Adrenal gland (tissue), 12 donors: ENCODE results near the gene HCRTR1. TPM values are rescaled to one million over a fixed set of nuclear protein-coding genes. Genes with fewer than 3 reads are reported as not detected.

Source experiments
- DNase-seq, 7 donors: peaks; one replicate each; pipeline ENCODE4 v3.0.0-alpha.2; 2019 to 2020
- H3K27ac ChIP-seq, 5 donors: fragments of 200-600 bp; sonication (generic) in 4 of 5; 1 replicate in 3 of 5; 2 replicates in 2 of 5; pipeline versions ENCODE4 v1.5.1 to v1.8.0; 2016 to 2020; ENCODE audit warnings: mild to moderate bottlenecking in 1 of 5
- H3K27me3 ChIP-seq: fragments of 200-600 bp; 2 replicates; pipeline ENCODE4 v1.8.0; 2021
- H3K36me3 ChIP-seq, 2 donors: fragments of 200-600 bp; replicated peaks in 1 of 2; 1 replicate in 1 of 2; 2 replicates in 1 of 2; pipeline versions ENCODE4 v1.5.1 to v1.8.0; 2018 to 2022
- H3K4me1 ChIP-seq, 2 donors: fragments of 200-600 bp; replicated peaks in 1 of 2; 1 replicate in 1 of 2; 2 replicates in 1 of 2; pipeline versions ENCODE4 v1.5.1 to v1.8.0; 2018 to 2021
- H3K4me3 ChIP-seq, 4 donors: fragments of 200-600 bp; sonication (generic) in 3 of 4; one replicate each; pipeline ENCODE4 v1.5.1; 2016 to 2018
- H3K9me3 ChIP-seq, 3 donors: fragments of 200-600 bp; sonication (generic) in 1 of 3; replicated peaks in 1 of 3; 1 replicate in 2 of 3; 2 replicates in 1 of 3; pipeline versions ENCODE4 v1.5.1 to v1.8.0; 2016 to 2021
- CTCF ChIP-seq, 6 experiments: fragments of 450-650 bp in 4 of 6; fragments of 200-600 bp in 2 of 6; sonication (generic) in 1 of 6; IDR thresholded peaks; 1 replicate in 5 of 6; 2 replicates in 1 of 6; pipeline versions ENCODE4 v1.5.1 to v1.8.0; 2016 to 2021; ENCODE audit warnings: antibody characterized with exemption in 6 of 6, mild to moderate bottlenecking in 2 of 6, moderate library complexity in 1 of 6
- POLR2A ChIP-seq, 2 donors: fragments of 450-650 bp; IDR thresholded peaks; one replicate each; pipeline ENCODE4 v1.6.1; 2017; ENCODE audit warnings: antibody characterized with exemption in 2 of 2, mild to moderate bottlenecking in 2 of 2, moderate library complexity in 1 of 2
- WGBS, 4 donors: extraction: QIAGEN DNeasy Blood & Tissue Kit in 2 of 4; methylation state at CpG; one replicate each; pipeline versions ENCODE4 v1.1.5 to v1.1.7; 2013 to 2017; 5-methylcytosine and 5-hydroxymethylcytosine counted together
- intact Hi-C, 2 donors: fragments of 100-400 bp; cut with DNase I; formaldehyde crosslinking; loops; one replicate each; pipeline versions ENCODE4 v1.14.1 to v1.15.0; 2022 to 2023
- polyA plus RNA-seq, 3 donors: library from polyadenylated mRNA; stranded (reverse); fragments of 200-250 nt in 2 of 3; fragments of 350-450 nt in 1 of 3; fragmentation: Illumina TruSeq in 1 of 3; extraction: RNeasy Lipid Tissue Mini Kit (QIAGEN cat#74804) in 1 of 3; gene quantifications; one replicate each; pipeline ENCODE4 v1.2.3, GENCODE V29; 2013 to 2014
- total RNA-seq, 9 donors: library from RNA; depleted of rRNA in 4 of 9; stranded (reverse); fragments of >200 nt in 4 of 9; fragments of 120-200 nt in 1 of 9; fragmentation: NEBNext Ultra II Directional in 1 of 9; extraction: Animal tissue kit (Norgen Biotek cat#: 25700) in 1 of 9; gene quantifications; one replicate each; pipeline versions ENCODE4 v1.1.0 to v1.2.4, GENCODE V29; 2013 to 2023
- donor health status: healthy with polysubstance abuse.
- donor health status: Bipolar disorder and iron deficiency.
- donor health status: DM: yes; HTN: yes; CAD: no.
- donor health status: DM: no; HTN: no; CAD: no.
- donor health status: DM: no; HTN: no; CAD: no.
- donor health status: DM: yes; HTN: yes; CAD: no.

Gene HCRTR1
- total and polyA plus RNA-seq, 12 donors = 0.11 to 3.5 (median 0.98) TPM; not detected in 5

GRCh38 chr1:31583082-31583994 is 34.2 kb upstream of the HCRTR1 start:
- peak in 2 of 7 donors; percentile 52 to 68 for DNase-seq
- H3K4me3 ChIP-seq = no peak overlapping the region
- no peaks in the 10 kb centered on the region for H3K36me3 ChIP-seq
- H3K27me3 ChIP-seq = no peaks in the 10 kb centered on the region
- no peaks in the 10 kb centered on the region for H3K9me3 ChIP-seq
- 71 to 79% (median 73%) methylated on average over 15 to 16 of the region's 16 CpGs for WGBS, 4 donors
- intact Hi-C loops = no loop called here
- H3K27ac ChIP-seq = peak overlapping the region in 4 of 5 donors; percentile 19 to 83 (median 44)
- H3K4me1 ChIP-seq = peaks cover 20 to 46% of the 10 kb centered on the region in 2 donors
- TF ChIP-seq CTCF (IDR thresholded peaks at IDR 0.05) (no peak), POLR2A (IDR thresholded peaks at IDR 0.05) (no peak)

GRCh38 chr1:31583995-31584868 is 33.3 kb upstream of the HCRTR1 start:
- H3K4me3 ChIP-seq = no peak overlapping the region
- 15 to 47% (median 42%) methylated on average over 7 to 13 of the region's 13 CpGs for WGBS, 4 donors
- intact Hi-C loops = no loop called here
- no peaks in the 10 kb centered on the region for H3K36me3 ChIP-seq
- TF ChIP-seq CTCF (IDR thresholded peaks at IDR 0.05) = no peak
- TF ChIP-seq POLR2A (IDR thresholded peaks at IDR 0.05) = peak in 1 of 2 donors; percentile 22
- peaks cover 27 to 52% of the 10 kb centered on the region in 2 donors for H3K4me1 ChIP-seq
- DNase-seq = peak; percentile 80 to 95 (median 89)
- H3K27me3 ChIP-seq = no peaks in the 10 kb centered on the region
- H3K27ac ChIP-seq = peak overlapping the region in 4 of 5 donors; percentile 19 to 83 (median 44)
- no peaks in the 10 kb centered on the region for H3K9me3 ChIP-seq

GRCh38 chr1:31584869-31585735 is 32.4 kb upstream of the HCRTR1 start:
- WGBS, 4 donors = 85 to 95% (median 94%) methylated on average over 10 to 27 of the region's 27 CpGs
- no peak overlapping the region for H3K4me3 ChIP-seq
- intact Hi-C loops = no loop called here

More at GRCh38 chr1:31584869-31585735, 32.4 kb upstream of the HCRTR1 start:
- Histone ChIP-seq H3K4me1 (peaks cover 27 to 52% of the 10 kb centered on the region in 2 donors), H3K36me3 (no peaks in the 10 kb centered on the region), H3K9me3 (no peaks in the 10 kb centered on the region), H3K27ac (peak overlapping the region in 3 of 5 donors; percentile 27 to 83 (median 62)), H3K27me3 (no peaks in the 10 kb centered on the region)
- TF ChIP-seq CTCF (IDR thresholded peaks at IDR 0.05) (no peak), POLR2A (IDR thresholded peaks at IDR 0.05) (no peak)
- DNase-seq = peak in 1 of 7 donors; percentile 52
